ENCODE results near the gene TRMT61A.

Gene TRMT61A

DNA sequence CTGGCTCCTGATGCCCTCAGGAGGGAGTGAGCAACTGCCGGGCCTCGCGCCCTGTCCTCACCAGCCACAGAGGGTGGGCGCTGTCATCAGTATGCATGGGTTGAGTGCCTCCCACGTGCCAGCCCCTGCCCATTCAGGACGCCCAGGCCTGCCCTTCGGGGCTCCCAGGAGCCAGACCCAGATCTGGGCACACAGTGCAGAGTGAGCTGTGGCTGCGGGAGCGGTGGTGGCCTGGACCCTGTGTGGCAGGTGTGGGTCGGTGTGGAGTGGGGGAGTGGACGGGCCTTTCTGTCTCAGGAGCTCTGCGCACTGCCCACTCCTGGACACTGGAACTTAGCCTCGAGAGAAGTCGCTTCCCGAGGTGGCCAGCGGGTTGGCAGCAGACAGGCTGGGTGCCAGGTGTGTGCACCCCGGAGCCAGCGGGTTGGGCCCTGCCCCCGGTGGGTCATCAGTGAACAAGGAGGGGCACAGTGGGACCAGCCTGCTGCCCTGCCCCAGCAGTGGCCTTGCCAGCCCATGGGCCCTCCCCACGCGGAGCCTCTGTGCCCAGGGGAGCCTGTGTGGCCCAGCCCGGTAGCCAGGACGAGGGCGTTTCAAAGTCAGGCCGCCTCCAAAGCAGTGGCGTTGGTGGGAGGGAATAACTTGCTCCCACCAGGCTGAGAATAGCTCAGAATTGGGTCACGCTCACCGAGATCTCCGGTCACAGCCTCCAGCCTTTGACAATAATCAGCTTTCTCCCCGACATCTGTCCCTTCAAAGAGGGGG, 9.5 kb downstream of the TRMT61A start:
- TF ChIP-seq, protein P1, sequence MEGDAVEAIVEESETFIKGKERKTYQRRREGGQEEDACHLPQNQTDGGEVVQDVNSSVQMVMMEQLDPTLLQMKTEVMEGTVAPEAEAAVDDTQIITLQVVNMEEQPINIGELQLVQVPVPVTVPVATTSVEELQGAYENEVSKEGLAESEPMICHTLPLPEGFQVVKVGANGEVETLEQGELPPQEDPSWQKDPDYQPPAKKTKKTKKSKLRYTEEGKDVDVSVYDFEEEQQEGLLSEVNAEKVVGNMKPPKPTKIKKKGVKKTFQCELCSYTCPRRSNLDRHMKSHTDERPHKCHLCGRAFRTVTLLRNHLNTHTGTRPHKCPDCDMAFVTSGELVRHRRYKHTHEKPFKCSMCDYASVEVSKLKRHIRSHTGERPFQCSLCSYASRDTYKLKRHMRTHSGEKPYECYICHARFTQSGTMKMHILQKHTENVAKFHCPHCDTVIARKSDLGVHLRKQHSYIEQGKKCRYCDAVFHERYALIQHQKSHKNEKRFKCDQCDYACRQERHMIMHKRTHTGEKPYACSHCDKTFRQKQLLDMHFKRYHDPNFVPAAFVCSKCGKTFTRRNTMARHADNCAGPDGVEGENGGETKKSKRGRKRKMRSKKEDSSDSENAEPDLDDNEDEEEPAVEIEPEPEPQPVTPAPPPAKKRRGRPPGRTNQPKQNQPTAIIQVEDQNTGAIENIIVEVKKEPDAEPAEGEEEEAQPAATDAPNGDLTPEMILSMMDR (IDR thresholded peaks at IDR 0.05; ENCODE audit: extremely low read depth, missing control alignments), result no peak
- no peak for DNase-seq (ENCODE audit: low spot score)

DNA sequence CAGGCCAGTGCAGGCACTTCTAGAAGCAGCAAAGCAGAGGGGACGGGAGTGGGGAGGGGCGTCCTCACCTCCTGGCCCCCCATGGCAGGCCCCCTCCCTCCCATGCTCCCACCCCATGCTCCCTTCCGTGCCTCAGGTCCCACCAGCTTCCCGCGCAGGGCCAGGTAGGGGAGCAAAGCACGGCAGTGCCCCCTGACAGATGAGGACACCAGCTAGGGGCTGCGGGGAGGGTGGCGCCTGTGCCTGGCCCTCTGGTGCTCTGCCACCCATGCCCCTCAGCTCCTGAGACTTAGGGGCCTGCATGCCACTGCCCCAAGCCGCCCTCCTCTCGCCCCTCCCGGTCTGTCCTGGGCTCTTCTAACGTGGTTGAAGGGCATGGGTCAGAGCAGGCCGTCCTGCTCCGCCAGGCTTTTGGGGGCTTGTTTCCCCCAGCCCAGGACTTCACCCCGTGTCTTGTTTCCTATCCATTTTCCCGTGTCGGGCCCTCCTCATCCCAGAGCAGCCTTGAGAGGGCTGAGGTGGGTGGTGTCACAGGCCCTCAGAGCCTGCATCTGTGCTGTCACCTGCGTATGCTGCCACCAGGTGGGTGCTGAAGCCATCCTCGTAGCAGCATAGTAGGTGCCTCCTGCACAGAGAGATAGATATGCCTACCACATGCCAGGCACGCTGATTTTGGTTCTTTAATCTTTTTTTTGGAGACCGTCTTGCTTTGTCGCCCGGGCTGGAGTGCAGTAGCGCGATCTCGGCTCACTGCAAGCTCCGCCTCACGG, 10.2 kb downstream of the TRMT61A start:
- DNase-seq (ENCODE audit: low spot score), result no peak
- TF ChIP-seq, protein P1 (IDR thresholded peaks at IDR 0.05; ENCODE audit: extremely low read depth, missing control alignments), result no peak

DNA sequence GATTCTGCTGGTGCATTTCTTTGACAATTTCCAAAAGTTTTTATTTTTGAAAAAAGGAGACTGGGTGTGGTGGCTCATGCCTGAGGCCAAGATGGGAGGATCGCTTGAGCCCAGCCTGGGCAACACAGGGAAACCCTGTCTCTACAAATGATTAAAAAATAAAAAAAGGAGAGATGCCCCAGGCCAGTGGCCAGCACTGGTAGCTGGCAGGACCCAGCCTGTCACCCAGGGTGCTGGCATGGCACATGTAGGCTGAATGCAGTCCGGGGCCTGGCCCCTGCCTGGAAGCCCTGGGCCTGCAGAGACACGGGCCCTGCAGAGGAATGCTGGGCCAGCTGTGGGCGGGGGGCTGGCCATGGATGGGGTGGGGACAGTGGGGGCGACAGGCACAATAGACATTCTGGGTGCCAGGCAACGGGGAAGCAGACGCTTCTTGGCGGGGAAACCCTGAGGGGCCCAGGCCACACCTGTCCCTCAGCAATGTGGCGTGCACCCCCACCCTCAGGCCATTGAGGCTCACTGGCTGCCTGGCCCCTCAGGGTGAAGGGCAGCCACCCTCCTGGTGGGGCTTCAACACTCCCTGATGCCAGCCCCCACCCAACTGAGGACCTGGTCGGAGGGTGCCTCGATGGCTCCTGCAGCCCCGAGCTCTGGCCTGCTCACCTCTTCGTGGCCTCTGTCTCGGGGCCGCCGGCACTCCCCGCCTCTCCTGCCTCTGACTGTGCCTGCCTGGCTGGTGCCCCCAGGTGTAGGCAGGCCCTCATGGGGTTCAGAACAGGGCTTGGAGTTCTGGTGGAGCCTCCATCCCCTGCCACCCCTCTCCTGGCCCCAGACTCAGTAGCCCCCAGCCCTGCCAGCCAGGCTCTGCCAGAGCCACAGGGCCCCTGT, 12.1 kb downstream of the TRMT61A start:
- TF ChIP-seq, protein P1 (IDR thresholded peaks at IDR 0.05; ENCODE audit: extremely low read depth, missing control alignments), result no peak
- no peak for DNase-seq (ENCODE audit: low spot score)

DNA sequence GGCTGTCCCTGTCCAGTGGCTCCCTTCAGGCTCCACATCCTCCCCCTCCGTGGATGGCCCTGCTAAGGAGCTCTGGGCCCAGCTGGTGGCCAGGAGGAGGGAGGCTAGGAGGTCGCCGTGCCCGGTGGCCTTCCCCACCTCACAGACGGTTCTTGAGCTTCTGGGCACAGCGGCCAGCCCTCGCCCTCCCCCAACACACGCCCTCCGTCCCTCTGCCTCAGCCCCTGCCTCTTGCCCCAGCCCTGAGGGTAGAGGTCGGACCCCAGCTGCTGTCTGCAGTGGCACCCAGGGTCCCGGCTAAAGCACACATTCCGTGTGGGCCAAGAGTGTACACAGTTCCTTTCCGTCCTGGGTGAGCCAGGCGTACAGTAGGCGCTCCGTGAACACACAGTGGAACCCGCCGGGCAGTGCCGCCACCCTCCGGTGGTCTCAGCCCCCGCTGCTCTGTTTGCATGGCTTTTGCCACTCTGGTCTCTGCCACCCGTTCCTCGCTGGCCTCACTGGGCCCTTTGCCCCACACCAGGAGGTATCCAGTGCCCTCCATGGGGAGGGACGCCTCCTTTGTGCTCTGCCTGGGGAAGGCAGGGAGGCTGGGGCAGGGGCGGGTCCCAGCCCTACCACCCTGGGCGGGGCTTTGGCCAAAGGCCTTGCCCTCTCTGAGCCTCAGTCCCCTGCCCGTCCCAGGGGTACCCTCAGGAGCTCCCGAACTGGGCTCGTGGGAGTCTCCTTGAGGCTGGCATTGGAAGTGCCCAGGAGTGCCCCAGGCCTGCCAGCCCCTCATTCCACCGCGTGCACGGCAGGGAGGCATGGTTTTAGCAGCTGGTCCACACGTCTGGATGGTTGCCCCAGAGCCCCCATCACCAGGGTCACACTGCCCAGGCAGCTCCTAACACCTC, 13.0 kb downstream of the TRMT61A start:
- DNase-seq (ENCODE audit: low spot score), result no peak
- TF ChIP-seq, protein P1 (IDR thresholded peaks at IDR 0.05; ENCODE audit: extremely low read depth, missing control alignments), result no peak

DNA sequence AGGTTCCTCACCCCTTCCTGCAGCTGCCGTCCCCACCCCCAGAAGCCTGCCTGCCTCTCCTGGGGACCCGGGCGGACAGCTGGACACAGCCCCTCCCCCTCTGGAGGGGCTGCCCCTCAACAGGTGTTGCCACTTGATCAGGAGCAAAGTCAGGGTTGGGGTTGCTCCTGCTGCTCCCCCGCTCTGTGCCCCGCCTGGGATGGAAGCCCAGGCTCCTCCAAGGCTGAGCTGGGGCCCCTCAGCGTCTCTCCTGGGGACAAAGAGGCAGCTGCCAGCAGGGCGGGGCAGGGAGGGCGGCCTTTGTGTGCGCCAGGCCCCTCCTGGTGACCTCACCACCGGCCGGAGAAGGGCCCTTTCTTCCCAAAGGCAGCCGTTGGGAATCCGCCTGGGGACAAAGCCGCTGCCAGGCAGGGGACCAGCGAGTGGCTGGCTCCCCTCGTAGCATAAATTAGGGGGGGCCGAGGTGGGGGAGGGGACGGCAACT, 13.7 kb downstream of the TRMT61A start:
- TF ChIP-seq, protein P1 (IDR thresholded peaks at IDR 0.05; ENCODE audit: extremely low read depth, missing control alignments), result no peak
- DNase-seq (ENCODE audit: low spot score), result no peak

- TF ChIP-seq, protein P1 (IDR thresholded peaks at IDR 0.05; ENCODE audit: extremely low read depth, missing control alignments), result no peak
- DNase-seq (ENCODE audit: low spot score), result no peak
These were observed 14.1 kb downstream of the TRMT61A start for GRCh38 chr14:103543140-103543539.
